ENCODE results near the gene ROGDI. TPM values are rescaled to one million over a fixed set of nuclear protein-coding genes. Genes with fewer than 3 reads are reported as not detected.

Gene ROGDI
- total and polyA plus RNA-seq, 2 donors (not counting 3 experiments of a cell fraction or from before 2014, with no cell fraction given), result 12.0 to 36.9 TPM

- no peaks in the 10 kb centered on the region for H3K4me1 ChIP-seq (ENCODE audit: control insufficient read depth, extremely low read depth, insufficient read depth, low read length)
- H3K27ac ChIP-seq (ENCODE audit: insufficient read depth, low read depth, low read length), result no peak overlapping the region
- no TSS peak for BruUV-seq (replicated peaks)
- intact Hi-C loops (cut with micrococcal nuclease), result no loop called here
- no peaks in the 10 kb centered on the region for H3K27me3 ChIP-seq (ENCODE audit: control insufficient read depth in 2 of 2, insufficient read depth in 2 of 2, low read length in 2 of 2)
- H4K20me1 ChIP-seq (replicated peaks; ENCODE audit: control insufficient read depth, extremely low read depth, insufficient read depth, low read length), result no peaks in the 10 kb centered on the region
- H2AFZ ChIP-seq (ENCODE audit: low read depth, low read length), result no peak overlapping the region
- H3K9me1 ChIP-seq (replicated peaks; ENCODE audit: control insufficient read depth, extremely low read depth, insufficient read depth, low read length), result no peaks in the 10 kb centered on the region
- DNase-seq (ENCODE audit: low read depth, low spot score) (no peak), FAIRE-seq (no peak)
- H3K4me2 ChIP-seq (ENCODE audit: insufficient read depth, low read length), result no peak overlapping the region
- dilution Hi-C loops (cut with MboI; ENCODE audit: extremely low pct_ligation_motif_present, low sequenced_read_pairs), result no loop called here
- ChIA-PET POLR2A (no interaction called here), CTCF (no interaction called here)
- no peaks in the 10 kb centered on the region for H3K36me3 ChIP-seq (ENCODE audit: control insufficient read depth in 2 of 2, extremely low read depth in 1 of 2, insufficient read depth in 2 of 2, low read length in 2 of 2)
- H3K4me3 ChIP-seq (replicated peaks in 1 of 3; ENCODE audit: insufficient read depth in 1 of 3, low read depth in 1 of 3, low read length in 3 of 3), result no peak overlapping the region
- H3K79me2 ChIP-seq (ENCODE audit: control insufficient read depth, insufficient read depth, low read length), result no peaks in the 10 kb centered on the region
- TF ChIP-seq MYC (IDR thresholded peaks at IDR 0.05; ENCODE audit: low read depth, low read length), result no peak
- no peak for TF ChIP-seq POLR2A (IDR thresholded peaks at IDR 0.05; ENCODE audit: low read depth, low read length)
- TF ChIP-seq FOS (IDR thresholded peaks at IDR 0.05; ENCODE audit: borderline replicate concordance, insufficient read depth, low read length), result no peak
- no peak for TF ChIP-seq EZH2 (IDR thresholded peaks at IDR 0.05; ENCODE audit: borderline replicate concordance, low read depth, low read length, severe bottlenecking)
- no peak for TF ChIP-seq POLR2AphosphoS5 (IDR thresholded peaks at IDR 0.05; ENCODE audit: insufficient read depth, low read depth, low read length)
- no peak for TF ChIP-seq MAX (IDR thresholded peaks at IDR 0.05; ENCODE audit: insufficient read depth, insufficient read length)
- TF ChIP-seq CTCF (IDR thresholded peaks at IDR 0.05; ENCODE audit: extremely low read depth in 1 of 2, insufficient read depth in 1 of 2, low read depth in 1 of 2, low read length in 2 of 2), result no peak
- no peak for TF ChIP-seq JUN (IDR thresholded peaks at IDR 0.05; ENCODE audit: borderline replicate concordance, insufficient read depth, insufficient read length, low read depth)
- no peak for TF ChIP-seq GATA2 (IDR thresholded peaks at IDR 0.05; ENCODE audit: insufficient read depth, insufficient read length, low read depth, low read length)
- H3K9ac ChIP-seq (replicated peaks; ENCODE audit: extremely low read depth, insufficient read depth, low read length), result no peak overlapping the region
- no peaks in the 10 kb centered on the region for H3K9me3 ChIP-seq (replicated peaks; ENCODE audit: control insufficient read depth, insufficient read depth, low read length)
Observed at GRCh38 chr16:4792951-4793513, 9.4 kb downstream of the ROGDI start.
